GM10847 (cell line): ENCODE data around the gene DIDO1.

Source experiments
- POLR2A ChIP-seq: IDR thresholded peaks from 2 replicates; pipeline ENCODE4 v1.6.1; 2011; ENCODE audit not compliant: insufficient read length; ENCODE audit errors: extremely low read depth

The DIDO1 gene

GRCh38 chr20:62838128-62838891 lies 88.0 kb downstream of the DIDO1 start:
- no peak for TF ChIP-seq POLR2A

- TF ChIP-seq POLR2A = no peak
Observed at GRCh38 chr20:62837790-62838127, 88.5 kb downstream of the DIDO1 start.

- TF ChIP-seq POLR2A = no peak
Observed at GRCh38 chr20:62836967-62837490, 89.3 kb downstream of the DIDO1 start.

- TF ChIP-seq POLR2A = no peak
Observed at GRCh38 chr20:62835931-62836861, 90.1 kb downstream of the DIDO1 start.

DNA sequence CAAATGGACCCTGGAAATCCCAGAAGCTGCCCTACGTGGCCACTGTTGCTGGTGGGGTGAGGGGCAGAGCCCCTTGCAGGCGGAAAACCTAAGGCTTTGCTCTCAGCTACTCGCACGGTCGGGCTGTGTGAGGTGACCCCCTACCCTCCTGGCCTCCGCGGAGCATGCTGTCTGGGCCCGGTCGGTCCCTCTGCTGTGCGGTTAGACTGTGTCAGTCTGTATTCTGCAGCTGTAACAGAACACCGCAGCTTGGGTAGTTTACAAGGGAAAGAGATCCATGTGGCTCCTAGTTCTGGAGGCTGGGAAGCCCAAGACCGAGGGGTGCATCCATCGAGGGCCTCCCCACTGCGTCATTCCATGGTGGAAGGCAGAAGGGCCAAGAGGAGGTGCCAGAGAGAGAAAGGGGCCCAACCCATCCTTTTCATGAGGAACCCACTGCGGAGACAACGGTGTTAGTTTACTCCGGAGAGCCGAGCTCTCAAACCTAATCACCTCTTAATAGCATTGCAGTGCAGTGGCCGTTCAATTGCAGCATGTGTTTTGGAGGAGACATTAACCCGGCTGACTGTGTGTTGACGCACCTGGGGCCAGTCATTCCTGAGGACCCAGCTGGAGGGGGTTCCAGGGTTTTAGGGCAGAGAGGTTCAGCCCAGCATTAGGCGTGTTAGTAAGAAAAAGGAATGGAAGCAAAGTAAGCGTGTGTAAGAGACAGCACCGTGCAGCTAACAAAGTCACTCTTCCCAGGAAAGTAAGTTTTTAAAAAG lies 91.2 kb downstream of the DIDO1 start:
- TF ChIP-seq POLR2A = no peak

GRCh38 chr20:62832951-62833391 lies 93.3 kb downstream of the DIDO1 start:
- TF ChIP-seq POLR2A = no peak

- no peak for TF ChIP-seq POLR2A
Observed at GRCh38 chr20:62832212-62832922, 93.9 kb downstream of the DIDO1 start.

- no peak for TF ChIP-seq POLR2A
Observed at GRCh38 chr20:62831854-62832211, 94.5 kb downstream of the DIDO1 start.

- TF ChIP-seq POLR2A = no peak
Observed at GRCh38 chr20:62831361-62831788, 94.9 kb downstream of the DIDO1 start.

DNA sequence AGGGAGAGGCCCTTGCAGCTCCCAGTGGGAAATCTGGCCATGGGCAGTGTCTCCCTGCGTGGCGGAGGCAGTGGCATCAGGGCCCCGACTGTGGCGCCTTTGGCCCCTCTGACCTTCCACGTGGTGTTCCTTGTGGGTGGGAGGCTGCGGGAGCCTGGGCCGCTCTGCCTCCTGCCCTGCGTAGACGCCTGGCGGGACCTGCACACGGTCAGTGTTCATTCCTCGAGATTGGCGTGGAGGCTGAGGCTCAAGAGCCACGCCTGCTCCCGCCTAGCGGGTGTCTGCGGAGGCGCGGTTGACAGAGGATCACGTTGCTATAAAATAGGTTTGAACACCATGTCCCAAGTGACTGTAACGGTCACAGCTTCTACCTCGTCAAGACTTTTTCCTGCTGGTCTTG lies 95.5 kb downstream of the DIDO1 start:
- no peak for TF ChIP-seq POLR2A

GRCh38 chr20:62830251-62830650 lies 96.1 kb downstream of the DIDO1 start:
- TF ChIP-seq POLR2A = no peak

DNA sequence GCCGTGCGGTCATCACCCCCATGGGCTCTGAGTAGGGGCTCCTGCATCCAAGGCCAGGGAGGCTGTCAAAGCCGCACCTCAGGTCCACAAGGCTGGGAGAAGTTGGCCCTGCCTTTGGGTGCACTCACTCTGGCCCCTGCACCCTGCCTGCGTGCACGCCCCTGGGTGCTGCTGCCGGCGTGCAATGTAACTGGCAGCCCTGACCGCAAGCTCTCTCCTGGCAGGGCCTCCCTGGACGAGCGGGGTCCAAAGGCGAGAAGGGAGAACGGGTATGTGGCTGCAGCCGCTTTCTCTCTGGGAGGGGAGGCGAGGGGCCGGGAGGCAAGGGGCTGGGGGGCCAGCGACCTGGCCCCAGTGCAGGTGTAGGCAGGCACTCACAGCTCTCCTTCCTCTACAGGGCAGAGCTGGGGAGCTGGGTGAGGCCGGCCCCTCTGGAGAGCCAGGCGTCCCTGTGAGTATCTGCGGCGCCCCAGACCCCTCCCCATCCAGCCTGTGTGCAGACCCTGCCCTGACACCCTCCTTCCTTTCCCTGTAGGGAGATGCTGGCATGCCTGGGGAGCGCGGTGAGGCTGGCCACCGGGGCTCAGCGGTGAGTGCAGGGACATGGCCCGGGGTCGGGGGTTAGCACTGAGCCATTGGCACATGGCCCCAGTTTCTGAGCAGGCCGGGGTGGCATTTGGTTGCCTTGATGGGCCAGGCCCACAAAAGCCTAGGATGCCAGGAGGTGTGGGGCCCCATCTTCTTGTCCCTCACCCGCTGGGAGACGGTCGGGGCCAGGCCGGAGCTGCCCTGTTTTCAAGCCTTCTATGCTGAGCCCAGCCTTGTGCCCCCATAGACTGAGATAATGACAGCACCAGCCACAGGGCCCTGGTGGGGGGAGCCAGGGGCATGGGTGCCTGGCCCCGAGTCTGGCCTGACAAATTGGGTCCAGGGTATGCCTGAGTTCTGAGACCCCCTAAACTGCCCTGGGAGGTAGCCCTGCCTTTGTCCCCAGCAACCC lies 96.8 kb downstream of the DIDO1 start:
- TF ChIP-seq POLR2A = no peak

GRCh38 chr20:62828511-62829230 lies 97.6 kb downstream of the DIDO1 start:
- no peak for TF ChIP-seq POLR2A
